Osteocyte (in vitro differentiated cells): Measurements from ENCODE around the gene BRK1. TPM values are rescaled to one million over a fixed set of nuclear protein-coding genes. Genes with fewer than 3 reads are reported as not detected.

Source experiments
- DNase-seq: peaks from one replicate; pipeline ENCODE4 v3.0.0; 2021; ENCODE audit warnings: mixed read lengths; ENCODE audit not compliant: unreplicated experiment; ENCODE audit errors: extremely low spot score
- H3K27ac Mint-ChIP-seq: one replicate; pipeline ENCODE4 v1.8.0; 2021; ENCODE audit warnings: mild to moderate bottlenecking, mixed read lengths; ENCODE audit not compliant: unreplicated experiment
- H3K27me3 Mint-ChIP-seq: one replicate; pipeline ENCODE4 v1.8.0; 2021; ENCODE audit warnings: mixed read lengths; ENCODE audit not compliant: unreplicated experiment
- H3K36me3 Mint-ChIP-seq: one replicate; pipeline ENCODE4 v1.8.0; 2021; ENCODE audit warnings: mixed read lengths; ENCODE audit not compliant: unreplicated experiment
- H3K4me1 Mint-ChIP-seq: one replicate; pipeline ENCODE4 v1.8.0; 2021; ENCODE audit warnings: mixed read lengths; ENCODE audit not compliant: unreplicated experiment
- H3K4me3 Mint-ChIP-seq: one replicate; pipeline ENCODE4 v1.8.0; 2021; ENCODE audit warnings: mild to moderate bottlenecking, moderate library complexity, mixed read lengths; ENCODE audit not compliant: unreplicated experiment
- H3K9me3 Mint-ChIP-seq: one replicate; pipeline ENCODE4 v1.8.0; 2021; ENCODE audit warnings: mixed read lengths; ENCODE audit not compliant: unreplicated experiment
- CTCF ChIP-seq: fragments of 200-600 bp; sonication (generic); IDR thresholded peaks from 2 replicates; pipeline ENCODE4 v1.5.0; 2021; ENCODE audit warnings: antibody characterized with exemption, mild to moderate bottlenecking, moderate library complexity
- total RNA-seq: library from RNA; stranded (reverse); gene quantifications from 2 replicates; pipeline ENCODE4 v1.2.1, GENCODE V29; 2021

The BRK1 gene
- total RNA-seq, 1 donor from 2014 or later: 144 TPM

- Mint-ChIP-seq H3K9me3 (no peaks in the 10 kb centered on the region), H3K27me3 (no peaks in the 10 kb centered on the region)
Measured at GRCh38 chr3:10140996-10141546, 25.6 kb downstream of the BRK1 start.

GRCh38 chr3:10142707-10143560, 27.5 kb downstream of the BRK1 start:
- TF ChIP-seq CTCF: no peak
- Mint-ChIP-seq H3K9me3 (no peaks in the 10 kb centered on the region), H3K36me3 (peaks cover 7% of the 10 kb centered on the region), H3K4me3 (peak overlapping the region; percentile 91), H3K4me1 (peaks cover 33% of the 10 kb centered on the region), H3K27me3 (no peaks in the 10 kb centered on the region), H3K27ac (peak overlapping the region; percentile 93)
- no peak for DNase-seq

More at GRCh38 chr3:10140996-10141546, 25.6 kb downstream of the BRK1 start:
- Mint-ChIP-seq H3K4me3 (peak overlapping the region; percentile 91), H3K4me1 (peaks cover 27% of the 10 kb centered on the region), H3K36me3 (peaks cover 2% of the 10 kb centered on the region), H3K27ac (peak overlapping the region; percentile 93)
- no peak for TF ChIP-seq CTCF
- no peak for DNase-seq

- Mint-ChIP-seq H3K36me3 (peaks cover 20% of the 10 kb centered on the region), H3K4me1 (peaks cover 33% of the 10 kb centered on the region), H3K4me3 (peak overlapping the region; percentile 35), H3K9me3 (no peaks in the 10 kb centered on the region), H3K27ac (no peak overlapping the region), H3K27me3 (no peaks in the 10 kb centered on the region)
- no peak for DNase-seq
- no peak for TF ChIP-seq CTCF
Measured at GRCh38 chr3:10145685-10146084, 30.2 kb downstream of the BRK1 start.

- Mint-ChIP-seq H3K4me1 (peaks cover 14% of the 10 kb centered on the region), H3K27ac (no peak overlapping the region), H3K36me3 (peaks cover 32% of the 10 kb centered on the region), H3K27me3 (no peaks in the 10 kb centered on the region), H3K9me3 (no peaks in the 10 kb centered on the region), H3K4me3 (no peak overlapping the region)
- DNase-seq: no peak
- TF ChIP-seq CTCF: no peak
Measured at GRCh38 chr3:10149226-10149625, 33.8 kb downstream of the BRK1 start.

- no peak for DNase-seq
- Mint-ChIP-seq H3K27me3 (no peaks in the 10 kb centered on the region), H3K9me3 (no peaks in the 10 kb centered on the region), H3K4me1 (peaks cover 6% of the 10 kb centered on the region), H3K27ac (no peak overlapping the region), H3K4me3 (no peak overlapping the region), H3K36me3 (peaks cover 34% of the 10 kb centered on the region)
- TF ChIP-seq CTCF: no peak
Measured at GRCh38 chr3:10150987-10151386, 35.5 kb downstream of the BRK1 start.
